ENCODE results near the gene REC8. TPM values are rescaled to one million over a fixed set of nuclear protein-coding genes. Genes with fewer than 3 reads are reported as not detected.

REC8 gene
- total and polyA plus RNA-seq, 4 donors, result 2.3 to 4.7 (median 3.8) TPM

DNA sequence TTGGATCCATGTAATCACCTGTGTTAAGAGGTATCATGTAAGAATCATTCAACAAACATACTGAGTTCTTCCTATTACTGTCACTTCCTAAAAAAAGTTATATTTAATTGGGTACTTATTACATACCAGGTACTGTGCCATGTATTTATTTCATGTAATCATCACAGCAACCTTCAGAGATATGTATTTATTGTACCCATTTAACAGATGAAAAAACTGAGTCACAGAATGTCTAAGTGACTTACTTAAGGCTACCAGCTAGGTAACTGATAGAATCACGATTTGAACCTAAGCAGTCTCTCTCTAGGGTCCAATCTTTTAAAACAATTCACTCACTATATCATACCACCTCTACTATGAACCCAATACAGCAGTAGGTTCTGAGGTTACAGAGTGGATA, 27.4 kb upstream of the REC8 start (continued):
- TF ChIP-seq, protein P1, sequence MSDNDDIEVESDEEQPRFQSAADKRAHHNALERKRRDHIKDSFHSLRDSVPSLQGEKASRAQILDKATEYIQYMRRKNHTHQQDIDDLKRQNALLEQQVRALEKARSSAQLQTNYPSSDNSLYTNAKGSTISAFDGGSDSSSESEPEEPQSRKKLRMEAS (IDR thresholded peaks at IDR 0.05), result no peak

DNA sequence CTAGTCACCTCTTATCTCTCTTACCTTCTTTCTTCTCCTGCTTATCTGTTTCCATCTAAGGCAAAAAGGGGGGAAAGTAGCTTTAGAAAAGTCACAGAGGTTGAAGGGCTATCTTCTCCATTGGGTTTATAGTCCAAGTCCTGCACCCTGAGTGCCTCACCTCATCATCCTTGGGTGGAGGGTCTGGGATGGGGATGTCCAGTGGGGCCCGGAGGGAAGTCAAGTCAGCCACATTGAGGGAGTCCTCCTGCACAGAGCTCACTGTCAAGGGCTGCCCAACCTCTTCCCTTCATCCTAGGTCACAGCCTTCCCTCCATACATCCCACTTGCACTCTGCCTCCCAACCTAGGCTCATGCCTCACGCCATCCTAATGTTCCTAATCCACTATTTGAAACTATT, 26.7 kb upstream of the REC8 start:
- no peak for DNase-seq (ENCODE audit: low spot score)
- H3K36me3 ChIP-seq (ENCODE audit: control insufficient read depth in 4 of 4, insufficient read depth in 3 of 4, low read depth in 1 of 4, low read length in 3 of 4), result peaks cover 4 to 20% (median 15%) of the 10 kb centered on the region in 4 donors
- 93% methylated on average over 2 of the region's 2 CpGs for WGBS

DNA sequence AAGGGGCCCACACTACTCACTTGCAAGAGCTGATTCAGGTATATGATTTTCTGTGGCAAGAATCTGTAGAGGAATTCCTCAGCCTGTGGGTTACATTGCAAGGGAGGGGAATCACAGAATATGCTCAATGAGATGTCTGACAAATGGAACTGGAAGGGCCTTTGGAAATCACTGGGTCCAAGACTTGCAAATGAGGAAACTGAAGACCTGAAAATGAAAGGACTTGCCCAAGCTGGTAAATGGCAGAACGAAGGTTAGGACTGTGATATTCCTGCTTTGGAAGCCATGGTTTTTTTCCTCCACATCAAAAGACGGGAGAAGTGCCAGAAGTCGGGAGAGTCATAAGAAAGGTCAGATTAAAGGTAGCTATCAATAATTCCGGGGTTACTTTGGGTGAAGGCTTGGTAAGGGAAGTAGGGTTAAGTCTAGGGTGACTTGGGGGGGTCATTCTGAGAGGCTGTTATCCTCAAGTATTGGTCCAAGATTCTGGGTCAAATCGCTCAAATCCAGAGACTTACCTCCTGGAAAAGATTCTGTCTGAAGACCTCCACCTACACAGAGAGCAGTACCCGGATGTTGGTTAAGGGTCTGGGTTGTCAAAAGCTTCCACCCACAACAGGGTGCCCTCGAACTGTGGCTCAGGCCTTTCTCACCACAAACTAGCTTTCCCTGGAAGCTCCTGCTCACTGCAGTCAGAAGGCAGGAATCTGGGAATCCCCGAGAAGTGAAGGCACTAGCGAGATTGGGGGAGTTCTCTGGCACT, 26.0 kb upstream of the REC8 start:
- Histone ChIP-seq H3K27me3 (ENCODE audit: control insufficient read depth in 4 of 4, insufficient read depth in 4 of 4, low read length in 3 of 4) (no peaks in the 10 kb centered on the region), H3K4me3 (ENCODE audit: low read depth in 1 of 3, low read length in 3 of 3) (peak overlapping the region; percentile 69 to 82 (median 72)), H3K4me1 (ENCODE audit: control insufficient read depth in 4 of 4, insufficient read depth in 4 of 4, low read length in 3 of 4) (peaks cover 3 to 44% (median 27%) of the 10 kb centered on the region in 4 donors), H3K27ac (ENCODE audit: low read depth in 1 of 2, low read length in 2 of 2) (peak overlapping the region; percentile 89 to 91), H3K9ac (ENCODE audit: low read depth in 1 of 2, low read length in 2 of 2) (peak overlapping the region; percentile 51 to 63), H3K36me3 (ENCODE audit: control insufficient read depth in 4 of 4, insufficient read depth in 3 of 4, low read depth in 1 of 4, low read length in 3 of 4) (peaks cover 5 to 26% (median 21%) of the 10 kb centered on the region in 4 donors), H3K9me3 (ENCODE audit: control insufficient read depth in 4 of 4, low read length in 3 of 4) (no peaks in the 10 kb centered on the region)
- no peak for DNase-seq (ENCODE audit: low spot score)
- 3% methylated on average over 9 of the region's 9 CpGs for WGBS
- TF ChIP-seq, protein P2, sequence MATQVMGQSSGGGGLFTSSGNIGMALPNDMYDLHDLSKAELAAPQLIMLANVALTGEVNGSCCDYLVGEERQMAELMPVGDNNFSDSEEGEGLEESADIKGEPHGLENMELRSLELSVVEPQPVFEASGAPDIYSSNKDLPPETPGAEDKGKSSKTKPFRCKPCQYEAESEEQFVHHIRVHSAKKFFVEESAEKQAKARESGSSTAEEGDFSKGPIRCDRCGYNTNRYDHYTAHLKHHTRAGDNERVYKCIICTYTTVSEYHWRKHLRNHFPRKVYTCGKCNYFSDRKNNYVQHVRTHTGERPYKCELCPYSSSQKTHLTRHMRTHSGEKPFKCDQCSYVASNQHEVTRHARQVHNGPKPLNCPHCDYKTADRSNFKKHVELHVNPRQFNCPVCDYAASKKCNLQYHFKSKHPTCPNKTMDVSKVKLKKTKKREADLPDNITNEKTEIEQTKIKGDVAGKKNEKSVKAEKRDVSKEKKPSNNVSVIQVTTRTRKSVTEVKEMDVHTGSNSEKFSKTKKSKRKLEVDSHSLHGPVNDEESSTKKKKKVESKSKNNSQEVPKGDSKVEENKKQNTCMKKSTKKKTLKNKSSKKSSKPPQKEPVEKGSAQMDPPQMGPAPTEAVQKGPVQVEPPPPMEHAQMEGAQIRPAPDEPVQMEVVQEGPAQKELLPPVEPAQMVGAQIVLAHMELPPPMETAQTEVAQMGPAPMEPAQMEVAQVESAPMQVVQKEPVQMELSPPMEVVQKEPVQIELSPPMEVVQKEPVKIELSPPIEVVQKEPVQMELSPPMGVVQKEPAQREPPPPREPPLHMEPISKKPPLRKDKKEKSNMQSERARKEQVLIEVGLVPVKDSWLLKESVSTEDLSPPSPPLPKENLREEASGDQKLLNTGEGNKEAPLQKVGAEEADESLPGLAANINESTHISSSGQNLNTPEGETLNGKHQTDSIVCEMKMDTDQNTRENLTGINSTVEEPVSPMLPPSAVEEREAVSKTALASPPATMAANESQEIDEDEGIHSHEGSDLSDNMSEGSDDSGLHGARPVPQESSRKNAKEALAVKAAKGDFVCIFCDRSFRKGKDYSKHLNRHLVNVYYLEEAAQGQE (IDR thresholded peaks at IDR 0.05), result no peak
- no peak for TF ChIP-seq HNF4G (IDR thresholded peaks at IDR 0.05)
- TF ChIP-seq TAF1 (conservative IDR thresholded peaks at IDR 0.05), result no peak
- no peak for TF ChIP-seq FOXA1 (IDR thresholded peaks at IDR 0.05)
- TF ChIP-seq, protein P3, sequence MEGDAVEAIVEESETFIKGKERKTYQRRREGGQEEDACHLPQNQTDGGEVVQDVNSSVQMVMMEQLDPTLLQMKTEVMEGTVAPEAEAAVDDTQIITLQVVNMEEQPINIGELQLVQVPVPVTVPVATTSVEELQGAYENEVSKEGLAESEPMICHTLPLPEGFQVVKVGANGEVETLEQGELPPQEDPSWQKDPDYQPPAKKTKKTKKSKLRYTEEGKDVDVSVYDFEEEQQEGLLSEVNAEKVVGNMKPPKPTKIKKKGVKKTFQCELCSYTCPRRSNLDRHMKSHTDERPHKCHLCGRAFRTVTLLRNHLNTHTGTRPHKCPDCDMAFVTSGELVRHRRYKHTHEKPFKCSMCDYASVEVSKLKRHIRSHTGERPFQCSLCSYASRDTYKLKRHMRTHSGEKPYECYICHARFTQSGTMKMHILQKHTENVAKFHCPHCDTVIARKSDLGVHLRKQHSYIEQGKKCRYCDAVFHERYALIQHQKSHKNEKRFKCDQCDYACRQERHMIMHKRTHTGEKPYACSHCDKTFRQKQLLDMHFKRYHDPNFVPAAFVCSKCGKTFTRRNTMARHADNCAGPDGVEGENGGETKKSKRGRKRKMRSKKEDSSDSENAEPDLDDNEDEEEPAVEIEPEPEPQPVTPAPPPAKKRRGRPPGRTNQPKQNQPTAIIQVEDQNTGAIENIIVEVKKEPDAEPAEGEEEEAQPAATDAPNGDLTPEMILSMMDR (IDR thresholded peaks at IDR 0.05; ENCODE audit: low read depth, low read length, missing input control), result no peak
- no peak for TF ChIP-seq JUND (IDR thresholded peaks at IDR 0.05)
- TF ChIP-seq RAD21 (IDR thresholded peaks at IDR 0.05), result no peak
- TF ChIP-seq NR2F2 (IDR thresholded peaks at IDR 0.05), result no peak
- no peak for TF ChIP-seq HNF4A (conservative IDR thresholded peaks at IDR 0.05)
- TF ChIP-seq, protein P4, sequence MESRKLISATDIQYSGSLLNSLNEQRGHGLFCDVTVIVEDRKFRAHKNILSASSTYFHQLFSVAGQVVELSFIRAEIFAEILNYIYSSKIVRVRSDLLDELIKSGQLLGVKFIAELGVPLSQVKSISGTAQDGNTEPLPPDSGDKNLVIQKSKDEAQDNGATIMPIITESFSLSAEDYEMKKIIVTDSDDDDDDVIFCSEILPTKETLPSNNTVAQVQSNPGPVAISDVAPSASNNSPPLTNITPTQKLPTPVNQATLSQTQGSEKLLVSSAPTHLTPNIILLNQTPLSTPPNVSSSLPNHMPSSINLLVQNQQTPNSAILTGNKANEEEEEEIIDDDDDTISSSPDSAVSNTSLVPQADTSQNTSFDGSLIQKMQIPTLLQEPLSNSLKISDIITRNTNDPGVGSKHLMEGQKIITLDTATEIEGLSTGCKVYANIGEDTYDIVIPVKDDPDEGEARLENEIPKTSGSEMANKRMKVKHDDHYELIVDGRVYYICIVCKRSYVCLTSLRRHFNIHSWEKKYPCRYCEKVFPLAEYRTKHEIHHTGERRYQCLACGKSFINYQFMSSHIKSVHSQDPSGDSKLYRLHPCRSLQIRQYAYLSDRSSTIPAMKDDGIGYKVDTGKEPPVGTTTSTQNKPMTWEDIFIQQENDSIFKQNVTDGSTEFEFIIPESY (IDR thresholded peaks at IDR 0.05), result no peak
- TF ChIP-seq, protein P5, sequence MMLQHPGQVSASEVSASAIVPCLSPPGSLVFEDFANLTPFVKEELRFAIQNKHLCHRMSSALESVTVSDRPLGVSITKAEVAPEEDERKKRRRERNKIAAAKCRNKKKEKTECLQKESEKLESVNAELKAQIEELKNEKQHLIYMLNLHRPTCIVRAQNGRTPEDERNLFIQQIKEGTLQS (IDR thresholded peaks at IDR 0.05), result no peak
- no peak for TF ChIP-seq RXRA (IDR thresholded peaks at IDR 0.05)
- no peak for TF ChIP-seq FOXA2 (IDR thresholded peaks at IDR 0.05)
- no peak for TF ChIP-seq GABPA (IDR thresholded peaks at IDR 0.05 in 1 of 2, conservative IDR thresholded peaks at IDR 0.05 in 1 of 2)
- no peak for TF ChIP-seq EGR1 (IDR thresholded peaks at IDR 0.05; ENCODE audit: low read depth in 2 of 2)

More for the DNA sequence above, 26.7 kb upstream of the REC8 start:
- Histone ChIP-seq H3K27ac (ENCODE audit: low read depth in 1 of 2, low read length in 2 of 2) (no peak overlapping the region), H3K9ac (ENCODE audit: low read depth in 1 of 2, low read length in 2 of 2) (no peak overlapping the region), H3K27me3 (ENCODE audit: control insufficient read depth in 4 of 4, insufficient read depth in 4 of 4, low read length in 3 of 4) (no peaks in the 10 kb centered on the region), H3K9me3 (ENCODE audit: control insufficient read depth in 4 of 4, low read length in 3 of 4) (no peaks in the 10 kb centered on the region), H3K4me3 (ENCODE audit: low read depth in 1 of 3, low read length in 3 of 3) (no peak overlapping the region), H3K4me1 (ENCODE audit: control insufficient read depth in 4 of 4, insufficient read depth in 4 of 4, low read length in 3 of 4) (peaks cover 3 to 50% (median 30%) of the 10 kb centered on the region in 4 donors)
- no peak for TF ChIP-seq RXRA (IDR thresholded peaks at IDR 0.05)
